ENCODE results near the gene ANKS1B.

- TF ChIP-seq CTCF (IDR thresholded peaks at IDR 0.05 in 2 of 3, conservative IDR thresholded peaks at IDR 0.05 in 1 of 3; ENCODE audit: borderline replicate concordance in 1 of 3, insufficient read depth in 1 of 3, low read depth in 2 of 3, low read length in 2 of 3) (no peak), TCF7L2 (IDR thresholded peaks at IDR 0.05; ENCODE audit: borderline replicate concordance, extremely low read depth, insufficient read depth, insufficient read length) (no peak), MAX (IDR thresholded peaks at IDR 0.05) (no peak), POLR2AphosphoS5 (IDR thresholded peaks at IDR 0.05; ENCODE audit: low read depth, low read length) (no peak), POLR2A (IDR thresholded peaks at IDR 0.05; ENCODE audit: borderline replicate concordance, extremely low read depth, insufficient read depth, insufficient read length) (no peak), REST (IDR thresholded peaks at IDR 0.05; ENCODE audit: low read depth) (no peak), EZH2 (IDR thresholded peaks at IDR 0.05) (no peak), JUND (IDR thresholded peaks at IDR 0.05) (no peak), RAD21 (IDR thresholded peaks at IDR 0.05; ENCODE audit: low read depth) (no peak), CEBPB (IDR thresholded peaks at IDR 0.05; ENCODE audit: low read depth) (no peak), EGR1 (IDR thresholded peaks at IDR 0.05; ENCODE audit: low read depth) (no peak), SP1 (IDR thresholded peaks at IDR 0.05; ENCODE audit: low read depth) (no peak), EZH2phosphoT487 (IDR thresholded peaks at IDR 0.05; ENCODE audit: borderline replicate concordance) (no peak), SIN3A (IDR thresholded peaks at IDR 0.05; ENCODE audit: low read depth) (no peak)
Observed at GRCh38 chr12:99442758-99443157, 542.0 kb downstream of the ANKS1B start.

Measured in HCT116 (cell line).